Gastroesophageal sphincter (tissue), 4 donors: Measurements from ENCODE around the gene OR2AJ1. TPM values are rescaled to one million over a fixed set of nuclear protein-coding genes. Genes with fewer than 3 reads are reported as not detected.
"Not testable (repeated sequence)": the region's sequence is repeated elsewhere in the genome, so short reads cannot be mapped to it uniquely, and the experiment has no call there.

Experiments used
- ATAC-seq: fragments of 150-250 bp; one replicate; pipeline ENCODE4 v1.9.1; 2016; ENCODE audit warnings: mild to moderate bottlenecking, moderate library complexity
- H3K27ac ChIP-seq, 4 donors: fragments of 200-600 bp; sonication (generic) in 3 of 4; 1 replicate in 3 of 4; 2 replicates in 1 of 4; pipeline ENCODE4 v1.5.1; 2016 to 2019
- H3K27me3 ChIP-seq: fragments of 200-600 bp; sonication (generic); one replicate; pipeline ENCODE4 v1.5.1; 2019
- H3K36me3 ChIP-seq, 2 donors: fragments of 200-600 bp; sonication (generic); one replicate each; pipeline ENCODE4 v1.5.1; 2019; ENCODE audit warnings: control low read depth in 1 of 2
- H3K4me1 ChIP-seq, 3 donors: fragments of 200-600 bp; sonication (generic); 1 replicate in 2 of 3; 2 replicates in 1 of 3; pipeline ENCODE4 v1.5.1; 2016 to 2019; ENCODE audit warnings: control low read depth in 2 of 3
- H3K4me3 ChIP-seq, 2 donors: fragments of 200-600 bp; sonication (generic); one replicate each; pipeline ENCODE4 v1.5.1; 2019; ENCODE audit warnings: mild to moderate bottlenecking in 1 of 2, moderate library complexity in 1 of 2
- H3K9me3 ChIP-seq, 3 donors: fragments of 200-600 bp; sonication (generic); one replicate each; pipeline ENCODE4 v1.5.1; 2017 to 2019; ENCODE audit warnings: control low read depth in 2 of 3
- EP300 ChIP-seq: sonication (generic); formaldehyde crosslinking; IDR thresholded peaks from one replicate; pipeline ENCODE4 v1.6.1; 2017; ENCODE audit warnings: antibody characterized with exemption, mild to moderate bottlenecking
- POLR2A ChIP-seq, 2 donors: fragments of 450-650 bp; IDR thresholded peaks; one replicate each; pipeline ENCODE4 v1.6.1; 2017; ENCODE audit warnings: antibody characterized with exemption in 2 of 2, mild to moderate bottlenecking in 2 of 2, moderate library complexity in 1 of 2
- POLR2AphosphoS5 ChIP-seq: sonication (generic); formaldehyde crosslinking; IDR thresholded peaks from one replicate; pipeline ENCODE4 v1.6.1; 2017; ENCODE audit warnings: antibody characterized with exemption
- WGBS, 2 donors: methylation state at CpG; one replicate each; pipeline ENCODE4 v1.1.5; 2018; ENCODE audit warnings: low coverage in 1 of 2; 5-methylcytosine and 5-hydroxymethylcytosine counted together
- total RNA-seq, 4 donors: library from RNA; depleted of rRNA; stranded (reverse); fragments of >200 nt; gene quantifications; one replicate each; pipeline ENCODE4 v1.1.0, GENCODE V29; 2016
- TF ChIP-seq, protein P1 (sequence below), 4 experiments: fragments of 200-600 bp in 2 of 4; fragments of 450-650 bp in 2 of 4; sonication (generic) in 1 of 4; IDR thresholded peaks; one replicate each; pipeline ENCODE4 v1.5.1; 2017 to 2019; ENCODE audit warnings: antibody characterized with exemption in 4 of 4, mild to moderate bottlenecking in 2 of 4, moderate library complexity in 2 of 4

Gene OR2AJ1
- total RNA-seq, 4 donors from 2014 or later = not detected

DNA sequence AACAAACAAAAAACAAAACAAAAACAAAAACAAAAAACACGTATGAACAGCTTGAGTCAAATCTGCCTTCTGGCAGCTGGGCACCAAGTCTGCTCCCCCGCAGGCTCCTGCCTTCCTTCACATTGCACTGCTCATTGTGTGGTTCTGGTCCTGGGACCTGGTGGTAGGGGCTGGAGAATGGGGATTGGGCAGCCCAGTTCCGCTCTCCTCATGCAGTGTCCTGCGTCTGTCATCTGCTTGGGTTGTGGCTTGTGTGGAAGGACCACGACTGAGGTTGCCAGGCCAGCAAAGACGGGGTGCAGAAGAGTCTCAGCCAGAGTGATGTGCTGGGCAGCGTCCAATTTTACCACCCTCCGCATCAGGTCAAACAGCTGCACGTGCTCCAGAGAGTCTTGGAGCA, 11.1 kb downstream of the OR2AJ1 start:
- H3K4me3 ChIP-seq = no peak overlapping the region
- ATAC-seq = no peak
- H3K27ac ChIP-seq = no peak overlapping the region
- WGBS, 2 donors = 88 to 92% methylated on average over 2 to 3 of the region's 9 CpGs
- no peaks in the 10 kb centered on the region for H3K4me1 ChIP-seq
- TF ChIP-seq POLR2A (IDR thresholded peaks at IDR 0.05) (no peak), EP300 (no peak), POLR2AphosphoS5 (no peak)
- TF ChIP-seq, protein P1, sequence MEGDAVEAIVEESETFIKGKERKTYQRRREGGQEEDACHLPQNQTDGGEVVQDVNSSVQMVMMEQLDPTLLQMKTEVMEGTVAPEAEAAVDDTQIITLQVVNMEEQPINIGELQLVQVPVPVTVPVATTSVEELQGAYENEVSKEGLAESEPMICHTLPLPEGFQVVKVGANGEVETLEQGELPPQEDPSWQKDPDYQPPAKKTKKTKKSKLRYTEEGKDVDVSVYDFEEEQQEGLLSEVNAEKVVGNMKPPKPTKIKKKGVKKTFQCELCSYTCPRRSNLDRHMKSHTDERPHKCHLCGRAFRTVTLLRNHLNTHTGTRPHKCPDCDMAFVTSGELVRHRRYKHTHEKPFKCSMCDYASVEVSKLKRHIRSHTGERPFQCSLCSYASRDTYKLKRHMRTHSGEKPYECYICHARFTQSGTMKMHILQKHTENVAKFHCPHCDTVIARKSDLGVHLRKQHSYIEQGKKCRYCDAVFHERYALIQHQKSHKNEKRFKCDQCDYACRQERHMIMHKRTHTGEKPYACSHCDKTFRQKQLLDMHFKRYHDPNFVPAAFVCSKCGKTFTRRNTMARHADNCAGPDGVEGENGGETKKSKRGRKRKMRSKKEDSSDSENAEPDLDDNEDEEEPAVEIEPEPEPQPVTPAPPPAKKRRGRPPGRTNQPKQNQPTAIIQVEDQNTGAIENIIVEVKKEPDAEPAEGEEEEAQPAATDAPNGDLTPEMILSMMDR (IDR thresholded peaks at IDR 0.05) = no peak
- H3K9me3 ChIP-seq = peaks cover 0 to 16% (median 0%) of the 10 kb centered on the region in 3 donors
- H3K36me3 ChIP-seq = no peaks in the 10 kb centered on the region
- peaks cover 14% of the 10 kb centered on the region for H3K27me3 ChIP-seq

DNA sequence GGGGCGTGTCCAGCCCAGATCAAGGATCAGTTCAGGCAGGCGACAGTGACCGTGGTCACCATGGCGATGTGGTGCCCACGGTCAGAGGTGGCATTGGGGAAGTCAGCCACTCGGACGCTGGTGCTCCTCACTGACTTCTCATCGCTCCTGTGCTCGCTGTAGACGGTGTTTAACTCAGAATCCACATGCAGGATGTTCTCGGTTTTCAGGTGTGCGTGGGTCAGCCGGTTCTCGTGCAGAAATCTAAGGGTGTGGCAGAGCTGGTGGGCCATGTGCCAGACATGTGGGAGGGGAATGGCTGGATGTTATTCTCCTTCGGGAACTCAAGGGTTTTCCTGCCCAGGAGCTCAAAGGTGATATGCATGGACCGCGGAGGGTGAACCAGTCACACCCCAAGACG, 11.7 kb downstream of the OR2AJ1 start:
- no peak overlapping the region for H3K27ac ChIP-seq
- no peak overlapping the region for H3K4me3 ChIP-seq
- no peaks in the 10 kb centered on the region for H3K36me3 ChIP-seq
- TF ChIP-seq, protein P1 (IDR thresholded peaks at IDR 0.05) = no peak
- TF ChIP-seq EP300 (no peak), POLR2A (IDR thresholded peaks at IDR 0.05) (no peak), POLR2AphosphoS5 (no peak)
- H3K9me3 ChIP-seq = peaks cover 0 to 16% (median 0%) of the 10 kb centered on the region in 3 donors
- ATAC-seq = no peak
- no peaks in the 10 kb centered on the region for H3K4me1 ChIP-seq
- 91 to 96% methylated on average over 4 to 14 of the region's 18 CpGs for WGBS, 2 donors
- peaks cover 14% of the 10 kb centered on the region for H3K27me3 ChIP-seq

DNA sequence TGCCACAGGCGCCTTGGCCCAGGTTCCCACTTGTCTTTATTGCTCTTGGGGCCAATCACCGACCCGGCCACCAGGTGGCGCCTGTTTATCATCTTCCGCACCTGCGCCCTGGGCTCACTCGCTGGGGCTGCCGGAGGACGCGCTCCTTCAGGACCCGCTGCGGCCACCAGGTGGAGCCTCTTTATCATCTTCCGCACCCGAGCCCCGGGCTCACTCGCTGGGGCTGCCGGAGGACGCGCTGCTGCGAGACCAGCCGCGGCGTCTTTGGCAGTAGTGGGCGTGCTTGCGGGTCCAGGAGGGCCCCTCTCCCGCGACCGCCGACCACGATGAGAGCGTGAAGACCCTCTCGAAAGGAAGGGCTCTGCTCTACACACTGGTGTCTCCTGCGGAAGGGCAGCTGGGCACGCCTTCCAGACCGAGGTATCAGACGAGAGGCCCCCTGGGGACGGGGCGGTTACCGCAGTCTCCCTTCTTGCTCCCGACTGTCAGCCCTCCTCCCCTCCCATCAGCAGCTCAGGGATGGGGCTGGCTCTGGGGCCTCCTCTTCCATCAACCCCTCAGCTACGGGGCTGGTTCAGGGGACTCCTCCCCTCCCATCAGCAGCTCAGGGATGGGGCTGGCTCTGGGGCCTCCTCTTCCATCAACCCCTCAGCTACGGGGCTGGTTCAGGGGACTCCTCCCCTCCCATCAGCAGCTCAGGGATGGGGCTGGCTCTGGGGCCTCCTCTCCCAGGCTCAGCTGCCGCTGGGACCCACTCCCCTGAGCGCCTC, 12.5 kb downstream of the OR2AJ1 start:
- TF ChIP-seq, protein P1 (IDR thresholded peaks at IDR 0.05) = peak in 2 of 4 experiments; percentile 20 to 39
- H3K36me3 ChIP-seq, H3K27ac ChIP-seq, H3K4me1 ChIP-seq: not testable (repeated sequence)
- Histone ChIP-seq H3K27me3 (peaks cover 14% of the 10 kb centered on the region), H3K9me3 (peaks cover 0 to 16% (median 0%) of the 10 kb centered on the region in 3 donors), H3K4me3 (peak overlapping the region in 1 of 2 donors; percentile 30)
- peak; percentile 81 for ATAC-seq
- 15% methylated on average over 4 of the region's 44 CpGs; no CpG with 5 or more reads in 1 of the 2 donors for WGBS, 2 donors

DNA sequence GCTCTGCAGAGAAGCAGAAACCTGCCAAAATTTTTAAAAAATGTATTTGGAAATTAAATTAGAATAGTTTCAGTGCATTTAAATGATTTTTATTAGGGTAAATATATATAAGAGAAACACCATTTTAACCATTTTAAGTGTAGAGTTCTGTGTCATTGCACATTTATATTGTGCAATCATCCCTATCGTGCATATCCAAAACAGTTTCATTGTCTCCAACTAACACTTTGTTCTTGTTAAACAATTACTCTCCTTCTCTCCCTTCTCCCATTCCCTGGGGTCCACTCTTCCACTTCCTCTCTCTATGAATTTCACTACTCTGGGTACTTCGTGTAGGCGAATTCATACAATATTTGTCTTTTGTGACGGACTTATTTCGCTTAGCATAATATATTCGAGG, 17.9 kb downstream of the OR2AJ1 start:
- Histone ChIP-seq H3K4me1 (no peaks in the 10 kb centered on the region), H3K4me3 (no peak overlapping the region), H3K9me3 (peaks cover 0 to 7% (median 0%) of the 10 kb centered on the region in 3 donors), H3K27ac (no peak overlapping the region), H3K36me3 (no peaks in the 10 kb centered on the region), H3K27me3 (peaks cover under 1% of the 10 kb centered on the region)
- no peak for TF ChIP-seq POLR2A (IDR thresholded peaks at IDR 0.05)
- TF ChIP-seq POLR2AphosphoS5 = no peak
- TF ChIP-seq EP300 = no peak
- TF ChIP-seq, protein P1 (IDR thresholded peaks at IDR 0.05) = no peak
- no peak for ATAC-seq
- 83 to 84% methylated on average over 6 of the region's 6 CpGs for whole genome bisulfite sequencing, 2 donors

DNA sequence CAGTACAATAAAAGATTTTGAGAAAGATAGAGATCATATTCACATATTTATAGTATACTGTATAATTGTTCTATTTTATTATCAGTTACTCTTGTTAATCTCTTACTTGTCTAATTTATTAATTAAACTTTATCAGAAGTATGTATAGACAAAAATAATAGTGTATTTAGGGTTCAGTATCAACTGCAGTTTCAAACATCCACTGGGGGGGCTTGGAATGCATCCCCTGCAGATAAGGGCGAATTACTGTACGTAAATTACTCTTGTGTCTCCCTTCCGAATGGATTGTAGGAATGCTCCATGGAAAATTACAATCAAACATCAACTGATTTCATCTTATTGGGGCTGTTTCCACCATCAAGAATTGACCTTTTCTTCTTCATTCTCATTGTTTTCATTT, 23.9 kb downstream of the OR2AJ1 start, which contains the start of gene OR2L8:
TSS of gene OR2L8 (plus strand) at position 301 of the 400 bp plus-strand sequence. CDS start at position 301, 0 bp downstream.
- Histone ChIP-seq H3K27ac (no peak within 1 kb of the TSS), H3K27me3 (no peaks in the 10 kb centered on the region), H3K36me3 (no peaks in the 10 kb centered on the region), H3K4me1 (no peaks in the 10 kb centered on the region), H3K9me3 (peaks cover 0 to 7% (median 0%) of the 10 kb centered on the region in 3 donors), H3K4me3 (no peak within 1 kb of the TSS)
- ATAC-seq = no peak
- TF ChIP-seq EP300 (no peak), POLR2AphosphoS5 (no peak)
- TF ChIP-seq, protein P1 (IDR thresholded peaks at IDR 0.05) = no peak
- 65 to 85% methylated on average over 3 of the region's 3 CpGs for WGBS, 2 donors
